Astrocyte (in vitro differentiated cells and primary cell): Measurements from ENCODE around the gene RAX2. TPM values are rescaled to one million over a fixed set of nuclear protein-coding genes. Genes with fewer than 3 reads are reported as not detected.

ENCODE experiments used
- DNase-seq: peaks from one replicate; pipeline ENCODE4 v3.0.0-alpha.2; 2010; ENCODE audit warnings: low read depth
- FAIRE-seq: peaks from 2 replicates; lab custom pipeline; 2011; peaks lifted over from hg19 to GRCh38; lab: Jason Lieb, UNC
- H2AFZ ChIP-seq: 2 replicates; pipeline ENCODE4 v1.6.0; 2012; ENCODE audit warnings: low read depth, low read length, inconsistent platforms
- H3K27ac ChIP-seq: 2 replicates; pipeline ENCODE4 v1.5.1; 2011; ENCODE audit warnings: low read depth, low read length, inconsistent platforms
- H3K27me3 ChIP-seq: 2 replicates; pipeline ENCODE4 v1.6.0; 2011; ENCODE audit warnings: low read length, inconsistent platforms; ENCODE audit not compliant: insufficient read depth
- H3K36me3 ChIP-seq: 2 replicates; pipeline ENCODE4 v1.5.1; 2011; ENCODE audit warnings: low read length, inconsistent platforms; ENCODE audit not compliant: insufficient read depth
- H3K4me1 ChIP-seq: 2 replicates; pipeline ENCODE4 v1.5.1; 2011; ENCODE audit warnings: low read length, inconsistent platforms; ENCODE audit not compliant: insufficient read depth
- H3K4me2 ChIP-seq: 2 replicates; pipeline ENCODE4 v1.6.0; 2012; ENCODE audit warnings: low read length, inconsistent platforms
- H3K4me3 ChIP-seq: 2 replicates; pipeline ENCODE4 v1.5.1; 2011; ENCODE audit warnings: low read depth, mild to moderate bottlenecking, low read length, inconsistent platforms; ENCODE audit not compliant: insufficient read depth
- H3K79me2 ChIP-seq: 2 replicates; pipeline ENCODE4 v1.6.0; 2012; ENCODE audit warnings: mild to moderate bottlenecking, low read length, inconsistent platforms; ENCODE audit not compliant: insufficient read depth
- H3K9ac ChIP-seq: 2 replicates; pipeline ENCODE4 v1.6.0; 2012; ENCODE audit warnings: mild to moderate bottlenecking, low read length, inconsistent platforms
- H3K9me3 ChIP-seq: 2 replicates; pipeline ENCODE4 v1.5.1; 2012; ENCODE audit warnings: low read depth, mild to moderate bottlenecking, low read length, inconsistent platforms; ENCODE audit not compliant: insufficient read depth
- H4K20me1 ChIP-seq: 2 replicates; pipeline ENCODE4 v1.6.0; 2012; ENCODE audit warnings: low read length, inconsistent platforms; ENCODE audit not compliant: insufficient read depth
- H3K27ac Mint-ChIP-seq: one replicate; pipeline ENCODE4 v1.8.0; 2021; ENCODE audit warnings: mild to moderate bottlenecking, mixed read lengths; ENCODE audit not compliant: unreplicated experiment
- H3K27me3 Mint-ChIP-seq: one replicate; pipeline ENCODE4 v1.8.0; 2021; ENCODE audit warnings: low read depth, mixed read lengths; ENCODE audit not compliant: unreplicated experiment
- H3K36me3 Mint-ChIP-seq: one replicate; pipeline ENCODE4 v1.8.0; 2021; ENCODE audit warnings: low read depth, mixed read lengths; ENCODE audit not compliant: unreplicated experiment
- H3K4me1 Mint-ChIP-seq: one replicate; pipeline ENCODE4 v1.8.0; 2021; ENCODE audit warnings: low read depth, mixed read lengths; ENCODE audit not compliant: unreplicated experiment
- H3K4me3 Mint-ChIP-seq: one replicate; pipeline ENCODE4 v1.8.0; 2021; ENCODE audit warnings: mild to moderate bottlenecking, moderate library complexity, mixed read lengths; ENCODE audit not compliant: unreplicated experiment
- H3K9me3 Mint-ChIP-seq: one replicate; pipeline ENCODE4 v1.8.0; 2021; ENCODE audit warnings: mild to moderate bottlenecking, mixed read lengths; ENCODE audit not compliant: unreplicated experiment
- EZH2 ChIP-seq: IDR thresholded peaks from 2 replicates; pipeline ENCODE4 v1.6.1; 2012; ENCODE audit warnings: mild to moderate bottlenecking, low read length, inconsistent platforms; ENCODE audit not compliant: insufficient read depth
- total RNA-seq: library from RNA; stranded (reverse); gene quantifications from 2 replicates; pipeline ENCODE4 v1.2.1, GENCODE V29; 2021
- TF ChIP-seq, protein P1 (sequence below): IDR thresholded peaks from 2 replicates; pipeline ENCODE4 v1.5.1; 2011; ENCODE audit warnings: low read depth, mild to moderate bottlenecking, inconsistent platforms, low read length, moderate library complexity; ENCODE audit not compliant: insufficient read depth

RAX2 gene
- total RNA-seq, 1 donor from 2014 or later, result not detected

DNA sequence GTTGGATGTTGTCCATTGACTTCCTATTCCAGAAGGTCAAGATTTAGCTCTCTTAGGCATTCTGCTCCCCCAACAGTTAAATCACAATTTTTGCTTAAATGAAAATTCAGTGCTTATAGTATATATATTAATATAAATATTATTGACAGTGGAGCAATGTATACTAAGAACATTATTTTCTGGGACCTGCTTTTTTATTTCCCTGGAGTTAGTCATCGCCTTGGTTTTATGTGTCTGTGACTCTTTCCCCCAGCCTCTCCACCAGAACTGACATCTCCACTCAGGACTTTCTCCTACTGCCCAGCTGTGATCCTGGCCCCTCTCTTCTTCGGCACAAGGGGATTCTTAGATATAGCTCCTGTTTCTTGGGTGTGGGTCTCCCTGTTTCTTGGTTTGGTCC, 24.3 kb upstream of the RAX2 start:
- Mint-ChIP-seq H3K36me3 (no peaks in the 10 kb centered on the region), H3K27me3 (peaks cover 29% of the 10 kb centered on the region), H3K27ac (no peak overlapping the region), H3K4me3 (no peak overlapping the region), H3K9me3 (peaks cover 5% of the 10 kb centered on the region), H3K4me1 (no peaks in the 10 kb centered on the region)
- Histone ChIP-seq H3K4me1 (peaks cover 4% of the 10 kb centered on the region), H3K9ac (no peak overlapping the region), H4K20me1 (no peaks in the 10 kb centered on the region), H3K27ac (no peak overlapping the region), H3K9me3 (peaks cover 4% of the 10 kb centered on the region), H3K4me2 (no peak overlapping the region), H3K27me3 (peaks cover 14% of the 10 kb centered on the region), H3K4me3 (no peak overlapping the region), H3K79me2 (no peaks in the 10 kb centered on the region), H3K36me3 (no peaks in the 10 kb centered on the region), H2AFZ (no peak overlapping the region)
- DNase-seq (no peak), FAIRE-seq (no peak)
- TF ChIP-seq, protein P1, sequence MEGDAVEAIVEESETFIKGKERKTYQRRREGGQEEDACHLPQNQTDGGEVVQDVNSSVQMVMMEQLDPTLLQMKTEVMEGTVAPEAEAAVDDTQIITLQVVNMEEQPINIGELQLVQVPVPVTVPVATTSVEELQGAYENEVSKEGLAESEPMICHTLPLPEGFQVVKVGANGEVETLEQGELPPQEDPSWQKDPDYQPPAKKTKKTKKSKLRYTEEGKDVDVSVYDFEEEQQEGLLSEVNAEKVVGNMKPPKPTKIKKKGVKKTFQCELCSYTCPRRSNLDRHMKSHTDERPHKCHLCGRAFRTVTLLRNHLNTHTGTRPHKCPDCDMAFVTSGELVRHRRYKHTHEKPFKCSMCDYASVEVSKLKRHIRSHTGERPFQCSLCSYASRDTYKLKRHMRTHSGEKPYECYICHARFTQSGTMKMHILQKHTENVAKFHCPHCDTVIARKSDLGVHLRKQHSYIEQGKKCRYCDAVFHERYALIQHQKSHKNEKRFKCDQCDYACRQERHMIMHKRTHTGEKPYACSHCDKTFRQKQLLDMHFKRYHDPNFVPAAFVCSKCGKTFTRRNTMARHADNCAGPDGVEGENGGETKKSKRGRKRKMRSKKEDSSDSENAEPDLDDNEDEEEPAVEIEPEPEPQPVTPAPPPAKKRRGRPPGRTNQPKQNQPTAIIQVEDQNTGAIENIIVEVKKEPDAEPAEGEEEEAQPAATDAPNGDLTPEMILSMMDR, result no peak
- no peak for TF ChIP-seq EZH2

DNA sequence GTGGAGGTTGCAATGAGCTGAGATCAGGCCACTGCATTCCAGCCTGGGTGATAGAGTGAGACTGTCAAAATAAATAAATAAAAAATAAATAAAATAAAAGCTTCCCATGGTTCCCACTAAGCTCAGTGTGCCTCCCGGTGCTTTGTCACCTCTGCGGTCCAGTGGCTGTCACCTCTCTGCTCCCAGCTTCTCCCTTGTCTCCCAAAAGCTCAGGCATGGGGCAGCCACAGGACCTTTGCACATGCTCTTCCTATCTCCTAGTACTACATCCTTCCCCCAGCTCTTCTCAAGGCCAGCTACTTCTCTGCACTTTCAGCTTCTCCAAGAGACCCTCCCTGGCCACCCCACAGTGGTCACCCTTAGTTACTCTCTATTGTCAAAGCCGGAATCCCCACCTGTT, 21.8 kb upstream of the RAX2 start:
- H3K9me3 ChIP-seq, result peaks cover 12% of the 10 kb centered on the region
- no peaks in the 10 kb centered on the region for H4K20me1 ChIP-seq
- no peak overlapping the region for H3K9ac ChIP-seq
- peaks cover 35% of the 10 kb centered on the region for H3K27me3 Mint-ChIP-seq
- no peak overlapping the region for H3K4me2 ChIP-seq
- H3K4me3 ChIP-seq, result no peak overlapping the region
- H3K27ac ChIP-seq, result no peak overlapping the region
- peaks cover 8% of the 10 kb centered on the region for H3K27me3 ChIP-seq
- no peak for TF ChIP-seq EZH2
- TF ChIP-seq, protein P1, result no peak
- no peak for FAIRE-seq
- H2AFZ ChIP-seq, result no peak overlapping the region
- H3K4me1 ChIP-seq, result no peaks in the 10 kb centered on the region
- H3K4me1 Mint-ChIP-seq, result no peaks in the 10 kb centered on the region
- H3K36me3 Mint-ChIP-seq, result no peaks in the 10 kb centered on the region
- DNase-seq, result no peak
- peaks cover 21% of the 10 kb centered on the region for H3K9me3 Mint-ChIP-seq
- no peaks in the 10 kb centered on the region for H3K36me3 ChIP-seq
- no peak overlapping the region for H3K27ac Mint-ChIP-seq
- no peaks in the 10 kb centered on the region for H3K79me2 ChIP-seq
- H3K4me3 Mint-ChIP-seq, result no peak overlapping the region

DNA sequence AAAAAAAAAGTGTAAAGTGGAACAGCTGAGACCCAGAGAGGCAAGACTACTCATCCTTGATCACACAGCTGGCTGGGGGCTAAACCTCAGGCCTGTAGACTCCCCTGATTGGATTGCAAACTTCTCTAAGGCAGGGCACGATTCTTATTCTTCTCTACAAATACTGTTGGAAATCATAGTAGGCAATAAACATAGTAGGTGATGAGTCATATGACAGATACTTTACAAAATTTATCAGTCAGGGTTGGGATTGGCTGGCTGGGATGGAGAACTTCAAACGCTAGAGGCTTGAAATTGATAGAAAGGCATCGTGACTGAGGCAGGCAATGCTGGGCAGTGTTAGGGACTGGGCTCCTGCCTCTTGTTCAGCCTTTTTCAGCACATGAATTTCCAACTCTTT, 20.1 kb upstream of the RAX2 start:
- FAIRE-seq (no peak), DNase-seq (no peak)
- no peak overlapping the region for H3K9ac ChIP-seq
- peaks cover 8% of the 10 kb centered on the region for H3K27me3 ChIP-seq
- TF ChIP-seq, protein P1, result no peak
- no peak for TF ChIP-seq EZH2
- no peak overlapping the region for H3K27ac Mint-ChIP-seq
- H3K4me3 ChIP-seq, result no peak overlapping the region
- H4K20me1 ChIP-seq, result no peaks in the 10 kb centered on the region
- H3K9me3 Mint-ChIP-seq, result peaks cover 21% of the 10 kb centered on the region
- H3K27me3 Mint-ChIP-seq, result peaks cover 36% of the 10 kb centered on the region
- H3K79me2 ChIP-seq, result no peaks in the 10 kb centered on the region
- no peak overlapping the region for H2AFZ ChIP-seq
- no peak overlapping the region for H3K27ac ChIP-seq
- no peaks in the 10 kb centered on the region for H3K36me3 ChIP-seq
- H3K4me2 ChIP-seq, result no peak overlapping the region
- no peaks in the 10 kb centered on the region for H3K4me1 Mint-ChIP-seq
- peaks cover 12% of the 10 kb centered on the region for H3K9me3 ChIP-seq
- H3K4me1 ChIP-seq, result no peaks in the 10 kb centered on the region
- no peak overlapping the region for H3K4me3 Mint-ChIP-seq
- no peaks in the 10 kb centered on the region for H3K36me3 Mint-ChIP-seq
